BJ (cell line): Measurements from ENCODE around the gene PIAS4. TPM values are rescaled to one million over a fixed set of nuclear protein-coding genes. Genes with fewer than 3 reads are reported as not detected.

Source experiments
- CTCF ChIA-PET: fragments of 350-600 bp; formaldehyde crosslinking; extraction: SDS; loops from one replicate; lab custom pipeline; 2021; ENCODE audit warnings: antibody characterized with exemption, inconsistent platforms; lab: Yijun Ruan, JAX
- POLR2A ChIA-PET: fragments of 300-600 bp; sonication (Branson Sonifier 250); formaldehyde crosslinking; extraction: SDS; loops from one replicate; lab custom pipeline; 2021; ENCODE audit warnings: antibody characterized with exemption; lab: Charles Lee
- DNase-seq: peaks from one replicate; pipeline ENCODE4 v3.0.0-alpha.2; 2011; ENCODE audit warnings: low read depth
- H3K27me3 ChIP-seq: 2 replicates; pipeline ENCODE4 v1.6.0; 2011; ENCODE audit warnings: low read length; ENCODE audit not compliant: control insufficient read depth, insufficient read depth
- H3K36me3 ChIP-seq: 2 replicates; pipeline ENCODE4 v1.5.1; 2011; ENCODE audit warnings: low read length; ENCODE audit not compliant: control insufficient read depth, insufficient read depth
- H3K4me3 ChIP-seq: 2 replicates; pipeline ENCODE4 v1.5.1; 2011; ENCODE audit warnings: low read depth, mild to moderate bottlenecking, control low read depth, low read length
- polyA plus RNA-seq: library from polyadenylated mRNA; depleted of rRNA; stranded (reverse); fragments of >200 nt; gene quantifications from 2 replicates; pipeline ENCODE4 v1.2.3, GENCODE V29; 2011
- TF ChIP-seq, protein P1 (sequence below): IDR thresholded peaks from 2 replicates; pipeline ENCODE4 v1.5.1; 2011; ENCODE audit warnings: low read depth, mild to moderate bottlenecking, control low read depth, inconsistent platforms, low read length, moderate library complexity; ENCODE audit not compliant: insufficient read depth

PIAS4 gene
- polyA plus RNA-seq, 1 experiment = 18.2 TPM

DNA sequence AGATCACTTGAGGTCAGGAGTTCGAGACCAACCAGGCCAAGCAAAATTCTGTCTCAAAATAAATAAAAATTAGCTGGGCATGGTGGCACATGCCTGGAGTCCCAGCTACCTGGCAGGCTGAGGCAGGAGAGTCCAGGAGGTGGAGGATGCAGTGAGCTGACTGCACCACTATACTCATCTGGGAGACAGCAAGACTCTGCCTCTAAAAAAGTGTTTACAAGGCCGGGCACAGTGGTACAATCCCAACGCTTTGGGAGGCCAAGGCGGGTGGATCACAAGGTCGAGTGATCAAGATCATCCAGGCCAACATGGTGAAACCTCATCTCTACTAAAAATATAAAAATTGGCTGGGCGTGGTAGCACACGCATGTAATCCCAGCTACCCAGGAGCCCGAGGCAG, 32.4 kb upstream of the PIAS4 start:
- Histone ChIP-seq H3K27me3 (no peaks in the 10 kb centered on the region), H3K4me3 (no peak overlapping the region), H3K36me3 (peaks cover 42% of the 10 kb centered on the region)
- ChIA-PET CTCF (interaction anchor here (0.9 to 1.1 kb wide), 2 partner anchors 10 to 13 kb away, joined by 4 to 7 read pairs; partner anchors contain the start of gene EEF2), POLR2A (interaction anchor here (0.6 kb wide), 1 partner anchor 320 kb away, joined by 5 read pairs; no protein-coding TSS in a partner anchor)
- DNase-seq = no peak
- TF ChIP-seq, protein P1, sequence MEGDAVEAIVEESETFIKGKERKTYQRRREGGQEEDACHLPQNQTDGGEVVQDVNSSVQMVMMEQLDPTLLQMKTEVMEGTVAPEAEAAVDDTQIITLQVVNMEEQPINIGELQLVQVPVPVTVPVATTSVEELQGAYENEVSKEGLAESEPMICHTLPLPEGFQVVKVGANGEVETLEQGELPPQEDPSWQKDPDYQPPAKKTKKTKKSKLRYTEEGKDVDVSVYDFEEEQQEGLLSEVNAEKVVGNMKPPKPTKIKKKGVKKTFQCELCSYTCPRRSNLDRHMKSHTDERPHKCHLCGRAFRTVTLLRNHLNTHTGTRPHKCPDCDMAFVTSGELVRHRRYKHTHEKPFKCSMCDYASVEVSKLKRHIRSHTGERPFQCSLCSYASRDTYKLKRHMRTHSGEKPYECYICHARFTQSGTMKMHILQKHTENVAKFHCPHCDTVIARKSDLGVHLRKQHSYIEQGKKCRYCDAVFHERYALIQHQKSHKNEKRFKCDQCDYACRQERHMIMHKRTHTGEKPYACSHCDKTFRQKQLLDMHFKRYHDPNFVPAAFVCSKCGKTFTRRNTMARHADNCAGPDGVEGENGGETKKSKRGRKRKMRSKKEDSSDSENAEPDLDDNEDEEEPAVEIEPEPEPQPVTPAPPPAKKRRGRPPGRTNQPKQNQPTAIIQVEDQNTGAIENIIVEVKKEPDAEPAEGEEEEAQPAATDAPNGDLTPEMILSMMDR = no peak

DNA sequence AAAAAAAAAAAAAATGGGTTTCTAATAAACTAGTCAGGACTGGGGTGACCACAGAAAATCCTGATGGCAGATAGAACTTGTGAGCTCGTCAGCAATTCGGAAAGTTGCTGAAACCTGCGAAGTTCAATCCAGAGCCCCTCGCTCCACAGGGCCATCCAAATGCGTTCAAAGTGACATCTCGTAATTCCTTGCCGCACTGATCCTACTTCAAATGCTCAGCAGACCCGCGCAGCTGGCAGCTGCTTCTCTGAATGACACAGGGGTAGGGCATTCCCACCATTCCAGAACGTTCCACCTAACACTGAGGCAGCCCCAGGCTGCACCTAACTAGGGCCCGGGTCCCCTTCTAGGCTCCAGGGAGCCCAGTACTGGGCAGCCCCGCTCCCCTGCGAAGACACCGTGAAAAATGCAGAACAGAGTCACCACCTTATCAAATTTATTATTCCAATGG, 31.9 kb upstream of the PIAS4 start:
- CTCF ChIA-PET = interaction anchor here (0.9 to 1.1 kb wide), 2 partner anchors 10 to 12 kb away, joined by 4 to 7 read pairs; partner anchors contain the start of gene EEF2
- H3K4me3 ChIP-seq = no peak overlapping the region
- TF ChIP-seq, protein P1 = no peak
- H3K36me3 ChIP-seq = peaks cover 47% of the 10 kb centered on the region
- POLR2A ChIA-PET = interaction anchor here (0.6 kb wide), 1 partner anchor 321 kb away, joined by 5 read pairs; no protein-coding TSS in a partner anchor
- DNase-seq = no peak
- H3K27me3 ChIP-seq = no peaks in the 10 kb centered on the region

DNA sequence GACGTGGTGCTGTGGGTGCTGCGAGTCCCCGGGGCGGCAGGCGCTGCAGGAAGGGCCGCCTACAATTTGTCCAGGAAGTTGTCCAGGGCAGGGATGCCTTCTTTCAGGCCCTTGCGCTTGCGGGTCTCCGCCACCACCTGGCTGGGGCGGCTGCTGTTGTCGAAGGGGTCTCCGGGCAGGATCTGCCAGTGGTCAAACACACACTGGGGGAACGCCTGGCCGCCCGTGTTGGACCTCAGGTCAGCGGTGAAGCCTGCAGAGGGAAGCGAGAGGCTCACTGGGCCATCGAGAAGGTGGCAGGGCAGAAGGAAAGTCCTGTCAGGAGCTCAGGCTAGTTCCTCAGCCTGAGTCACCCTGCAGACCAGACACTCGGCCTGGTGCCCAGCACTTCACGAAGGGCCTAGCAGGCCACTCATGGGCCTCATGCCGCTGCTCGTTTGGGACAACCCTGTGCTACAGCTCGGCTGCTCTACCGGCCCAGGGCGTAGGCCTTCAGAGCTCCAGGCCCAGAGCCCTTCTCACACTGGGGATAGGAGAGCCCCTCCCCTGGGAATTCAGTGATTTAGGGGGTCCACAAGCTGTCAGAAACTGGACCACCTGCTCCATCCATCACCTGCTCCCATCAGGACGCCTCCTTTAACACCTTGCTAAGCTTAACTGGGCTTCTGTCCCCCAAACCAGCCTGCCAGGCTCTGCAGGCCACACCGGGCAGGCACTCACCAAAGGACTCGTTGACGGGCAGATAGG, 30.9 kb upstream of the PIAS4 start:
- no peak overlapping the region for H3K4me3 ChIP-seq
- TF ChIP-seq, protein P1 = no peak
- no peaks in the 10 kb centered on the region for H3K27me3 ChIP-seq
- DNase-seq = no peak
- peaks cover 57% of the 10 kb centered on the region for H3K36me3 ChIP-seq
- ChIA-PET POLR2A (no interaction called here), CTCF (no interaction called here)

DNA sequence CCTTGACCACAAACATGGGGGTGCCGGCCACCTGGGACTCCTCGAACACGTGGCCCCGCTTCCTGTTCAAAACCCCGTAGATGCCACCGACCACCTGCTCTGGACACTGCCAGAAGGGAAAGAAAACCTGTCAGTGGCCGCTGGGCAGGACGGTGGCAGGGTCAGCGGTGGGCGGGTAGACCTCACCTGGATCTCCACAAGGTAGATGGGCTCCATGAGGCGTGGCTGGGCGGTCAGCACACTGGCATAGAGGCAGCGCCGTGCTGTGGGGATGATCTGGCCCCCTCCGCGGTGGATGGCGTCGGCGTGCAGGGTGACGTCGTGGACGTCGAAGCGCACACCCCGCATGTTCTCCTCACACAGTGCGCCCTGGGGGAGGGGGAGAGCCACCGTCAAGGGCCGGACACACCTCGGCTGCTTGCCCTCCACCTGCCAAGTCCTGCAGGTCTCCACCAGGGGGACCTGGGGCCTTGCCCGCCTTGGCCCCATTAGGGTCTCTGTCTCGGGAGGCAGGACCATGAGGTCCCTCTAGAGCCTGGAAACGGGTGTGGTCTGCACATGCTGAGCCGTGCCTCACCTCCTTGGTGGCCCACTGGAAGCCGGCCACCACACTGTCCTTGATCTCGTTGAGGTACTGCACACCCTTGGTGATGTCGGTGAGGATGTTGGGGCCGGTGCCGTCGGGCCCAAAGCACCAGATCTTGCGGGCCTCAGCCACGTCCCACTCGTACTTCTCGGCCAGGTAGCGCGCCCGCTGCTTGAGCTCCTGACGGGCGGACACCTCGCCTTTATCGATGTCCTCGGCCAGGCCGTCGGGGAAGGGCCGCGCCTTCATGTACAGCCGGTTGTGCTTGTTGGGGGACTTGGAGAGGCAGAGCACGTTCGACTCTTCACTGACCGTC, 30.0 kb upstream of the PIAS4 start:
- Histone ChIP-seq H3K36me3 (peaks cover 65% of the 10 kb centered on the region), H3K4me3 (no peak overlapping the region), H3K27me3 (no peaks in the 10 kb centered on the region)
- TF ChIP-seq, protein P1 = peak; percentile 18; the same call in 1 of the 2 replicates
- CTCF ChIA-PET = no interaction called here
- no peak for DNase-seq
- POLR2A ChIA-PET = no interaction called here
